Fibroblast of lung (primary cell): ENCODE data around the gene CHST12.

Experiments
- EZH2 ChIP-seq: IDR thresholded peaks from 2 replicates; pipeline ENCODE4 v1.5.1; 2012; ENCODE audit warnings: low read length, control low read depth, mild to moderate bottlenecking; ENCODE audit errors: missing control alignments
- TF ChIP-seq, protein P1 (sequence below), 2 donors: IDR thresholded peaks in 1 of 2; conservative IDR thresholded peaks in 1 of 2; 1 replicate in 1 of 2; 2 replicates in 1 of 2; pipeline ENCODE4 v1.5.1; 2011 to 2012; ENCODE audit warnings: low read length in 2 of 2, control low read depth in 1 of 2, inconsistent platforms in 1 of 2, low read depth in 1 of 2, mild to moderate bottlenecking in 1 of 2

- TF ChIP-seq, protein P1, sequence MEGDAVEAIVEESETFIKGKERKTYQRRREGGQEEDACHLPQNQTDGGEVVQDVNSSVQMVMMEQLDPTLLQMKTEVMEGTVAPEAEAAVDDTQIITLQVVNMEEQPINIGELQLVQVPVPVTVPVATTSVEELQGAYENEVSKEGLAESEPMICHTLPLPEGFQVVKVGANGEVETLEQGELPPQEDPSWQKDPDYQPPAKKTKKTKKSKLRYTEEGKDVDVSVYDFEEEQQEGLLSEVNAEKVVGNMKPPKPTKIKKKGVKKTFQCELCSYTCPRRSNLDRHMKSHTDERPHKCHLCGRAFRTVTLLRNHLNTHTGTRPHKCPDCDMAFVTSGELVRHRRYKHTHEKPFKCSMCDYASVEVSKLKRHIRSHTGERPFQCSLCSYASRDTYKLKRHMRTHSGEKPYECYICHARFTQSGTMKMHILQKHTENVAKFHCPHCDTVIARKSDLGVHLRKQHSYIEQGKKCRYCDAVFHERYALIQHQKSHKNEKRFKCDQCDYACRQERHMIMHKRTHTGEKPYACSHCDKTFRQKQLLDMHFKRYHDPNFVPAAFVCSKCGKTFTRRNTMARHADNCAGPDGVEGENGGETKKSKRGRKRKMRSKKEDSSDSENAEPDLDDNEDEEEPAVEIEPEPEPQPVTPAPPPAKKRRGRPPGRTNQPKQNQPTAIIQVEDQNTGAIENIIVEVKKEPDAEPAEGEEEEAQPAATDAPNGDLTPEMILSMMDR (conservative IDR thresholded peaks at IDR 0.05 in 1 of 2, IDR thresholded peaks at IDR 0.05 in 1 of 2; ENCODE audit: low read depth in 1 of 2, low read length in 2 of 2), result no peak
- TF ChIP-seq EZH2, result no peak
Observed at GRCh38 chr7:2416063-2416462, 12.7 kb downstream of the CHST12 start.
